Naive thymus-derived CD4-positive, alpha-beta T cell (primary cell): ENCODE results near the gene AK1. TPM values are rescaled to one million over a fixed set of nuclear protein-coding genes. Genes with fewer than 3 reads are reported as not detected.

Experiments used
- ATAC-seq: fragments of 150-1000 bp; cut with Tn5 transposase; 2 replicates; pipeline ENCODE4 v1.10.0; 2021; ENCODE audit warnings: mild to moderate bottlenecking, moderate library complexity
- CTCF ChIA-PET: fragments of 350-600 bp; sonication (Branson Sonifier 250); formaldehyde crosslinking; loops from one replicate; lab custom pipeline; 2021; ENCODE audit warnings: antibody characterized with exemption; lab: Charles Lee
- POLR2A ChIA-PET: fragments of 350-600 bp; sonication (Branson Sonifier 250); formaldehyde crosslinking; loops from one replicate; lab custom pipeline; 2021; ENCODE audit warnings: antibody characterized with exemption, inconsistent platforms; lab: Charles Lee
- DNase-seq, 9 donors: peaks; one replicate each; pipeline versions ENCODE4 v3.0.0 to v3.0.0-alpha.2; 2020 to 2022; ENCODE audit warnings: mixed read lengths in 1 of 9
- H3K27ac ChIP-seq: one replicate; pipeline ENCODE4 v1.7.0; 2013; ENCODE audit warnings: mild to moderate bottlenecking, low read depth, low read length, moderate library complexity
- H3K27me3 ChIP-seq, 2 donors: one replicate each; pipeline ENCODE4 v1.7.0; 2013; ENCODE audit warnings: low read length in 2 of 2, mild to moderate bottlenecking in 2 of 2, moderate library complexity in 2 of 2; ENCODE audit not compliant: control insufficient read depth in 2 of 2, insufficient read depth in 2 of 2
- H3K36me3 ChIP-seq, 3 experiments: 1 replicate in 2 of 3; 2 replicates in 1 of 3; pipeline ENCODE4 v1.7.0; 2013; ENCODE audit warnings: low read length in 3 of 3, mild to moderate bottlenecking in 3 of 3, moderate library complexity in 1 of 3; ENCODE audit not compliant: insufficient read depth in 3 of 3, control insufficient read depth in 2 of 3
- H3K4me1 ChIP-seq, 2 donors: one replicate each; pipeline ENCODE4 v1.7.0; 2013; ENCODE audit warnings: low read length in 2 of 2, mild to moderate bottlenecking in 2 of 2, moderate library complexity in 1 of 2; ENCODE audit not compliant: control insufficient read depth in 2 of 2, insufficient read depth in 2 of 2
- H3K4me3 ChIP-seq: 2 replicates; pipeline ENCODE4 v1.7.0; 2013; ENCODE audit warnings: mild to moderate bottlenecking, low read length
- H3K9me3 ChIP-seq, 3 experiments: 1 replicate in 2 of 3; 2 replicates in 1 of 3; pipeline ENCODE4 v1.7.0; 2013; ENCODE audit warnings: low read length in 3 of 3; ENCODE audit not compliant: control insufficient read depth in 2 of 3
- H3K27ac Mint-ChIP-seq, 9 donors: one replicate each; pipeline ENCODE4 v1.8.0; 2020 to 2022; ENCODE audit warnings: mixed read lengths in 9 of 9, mild to moderate bottlenecking in 8 of 9, moderate library complexity in 5 of 9, inconsistent platforms in 2 of 9
- H3K27me3 Mint-ChIP-seq, 5 donors: one replicate each; pipeline ENCODE4 v1.8.0; 2021 to 2022; ENCODE audit warnings: mixed read lengths in 5 of 5, mild to moderate bottlenecking in 1 of 5
- H3K36me3 Mint-ChIP-seq, 5 donors: one replicate each; pipeline ENCODE4 v1.8.0; 2020 to 2022; ENCODE audit warnings: mixed read lengths in 5 of 5, mild to moderate bottlenecking in 3 of 5, inconsistent platforms in 1 of 5
- H3K4me1 Mint-ChIP-seq, 7 donors: one replicate each; pipeline ENCODE4 v1.8.0; 2020 to 2022; ENCODE audit warnings: mixed read lengths in 7 of 7, mild to moderate bottlenecking in 3 of 7, inconsistent platforms in 1 of 7
- H3K4me3 Mint-ChIP-seq, 10 donors: one replicate each; pipeline ENCODE4 v1.8.0; 2020 to 2022; ENCODE audit warnings: mild to moderate bottlenecking in 10 of 10, mixed read lengths in 10 of 10, moderate library complexity in 6 of 10, inconsistent platforms in 2 of 10
- H3K9me3 Mint-ChIP-seq, 11 donors: one replicate each; pipeline ENCODE4 v1.8.0; 2020 to 2022; ENCODE audit warnings: mixed read lengths in 11 of 11, mild to moderate bottlenecking in 4 of 11, inconsistent platforms in 1 of 11, moderate library complexity in 1 of 11
- intact Hi-C, 2 donors: fragments of 100-400 bp; cut with micrococcal nuclease; formaldehyde crosslinking; loops; one replicate each; pipeline ENCODE4 v1.15.1; 2023
- polyA plus RNA-seq, 2 donors: library from polyadenylated mRNA; unstranded; fragments of 300-500 nt; fragmentation: Illumina TruSeq; gene quantifications; one replicate each; pipeline ENCODE4 v1.2.3, GENCODE V29; 2021
- total RNA-seq, 6 experiments: library from RNA in 5 of 6; stranded (reverse) in 5 of 6; gene quantifications; 1 replicate in 5 of 6; 2 replicates in 1 of 6; pipeline ENCODE4 v1.2.3 and lab custom pipeline; 2021 to 2026

AK1 gene
- total and polyA plus RNA-seq, 7 experiments from 2014 or later, result 0.09 to 64.9 (median 45.1) TPM

- H3K4me1 Mint-ChIP-seq, result peaks cover 25 to 55% (median 52%) of the 10 kb centered on the region in 7 donors
- Histone ChIP-seq H3K9me3 (no peaks in the 10 kb centered on the region), H3K27me3 (no peaks in the 10 kb centered on the region), H3K4me1 (peaks cover 35 to 37% of the 10 kb centered on the region in 2 donors), H3K27ac (peak overlapping the region; percentile 64), H3K4me3 (no peak overlapping the region), H3K36me3 (peaks cover 0 to 7% (median 0%) of the 10 kb centered on the region in 3 experiments)
- H3K9me3 Mint-ChIP-seq, result peaks cover 0 to 1% (median 0%) of the 10 kb centered on the region in 11 donors
- H3K36me3 Mint-ChIP-seq, result peaks cover 0 to 3% (median 0%) of the 10 kb centered on the region in 5 donors
- H3K4me3 Mint-ChIP-seq, result peak overlapping the region in 6 of 10 donors; percentile 29 to 75 (median 62)
- H3K27me3 Mint-ChIP-seq, result no peaks in the 10 kb centered on the region
- ATAC-seq (no peak), DNase-seq (no peak)
- intact Hi-C loops, result no loop called here
- peak overlapping the region; percentile 85 to 95 (median 92) for H3K27ac Mint-ChIP-seq
- POLR2A ChIA-PET, result interaction anchor here (0.6 to 3.2 kb wide), 9 partner anchors 10 to 129 kb away, joined by 3 to 15 read pairs (median 3); partner anchors contain the start of genes ENG, SH2D3C and TOR2A
- CTCF ChIA-PET, result interaction anchor here (0.6 to 0.7 kb wide), 2 partner anchors 28 to 274 kb away, joined by 3 to 4 read pairs; no protein-coding TSS in a partner anchor
Observed at GRCh38 chr9:127863191-127863621, 14.3 kb downstream of the AK1 start.

- Mint-ChIP-seq H3K27ac (peak overlapping the region; percentile 85 to 95 (median 92)), H3K4me1 (peaks cover 25 to 57% (median 52%) of the 10 kb centered on the region in 7 donors), H3K27me3 (no peaks in the 10 kb centered on the region), H3K36me3 (peaks cover 0 to 3% (median 0%) of the 10 kb centered on the region in 5 donors), H3K4me3 (peak overlapping the region; percentile 38 to 75 (median 54)), H3K9me3 (peaks cover 0 to 1% (median 0%) of the 10 kb centered on the region in 11 donors)
- Histone ChIP-seq H3K36me3 (no peaks in the 10 kb centered on the region), H3K27me3 (no peaks in the 10 kb centered on the region), H3K4me1 (peaks cover 35 to 41% of the 10 kb centered on the region in 2 donors), H3K4me3 (peak overlapping the region; percentile 14), H3K27ac (peak overlapping the region; percentile 64), H3K9me3 (no peaks in the 10 kb centered on the region)
- ATAC-seq (peak; percentile 84), DNase-seq (peak in 8 of 9 donors; percentile 12 to 50 (median 36))
- intact Hi-C loops, result no loop called here
- CTCF ChIA-PET, result interaction anchor here (0.6 to 0.7 kb wide), 3 partner anchors 27 to 273 kb away, joined by 3 to 4 read pairs (median 3); no protein-coding TSS in a partner anchor
- POLR2A ChIA-PET, result interaction anchor here (0.7 to 3.2 kb wide), 11 partner anchors 9 to 128 kb away, joined by 3 to 15 read pairs (median 3); partner anchors contain the start of genes ENG, SH2D3C and TOR2A
Observed at GRCh38 chr9:127862075-127863011, 15.1 kb downstream of the AK1 start.

- H3K27ac ChIP-seq, result no peak overlapping the region
- ChIA-PET CTCF (interaction anchor here (1.4 kb wide), 1 partner anchor 9 kb away, joined by 6 read pairs; no protein-coding TSS in a partner anchor), POLR2A (interaction anchor here (1.1 to 3.2 kb wide), 3 partner anchors 8 to 90 kb away, joined by 3 to 15 read pairs (median 6); partner anchors contain the start of gene ENG)
- H3K27me3 ChIP-seq, result no peaks in the 10 kb centered on the region
- Mint-ChIP-seq H3K27me3 (no peaks in the 10 kb centered on the region), H3K27ac (peak overlapping the region in 6 of 9 donors; percentile 60 to 95 (median 88)), H3K4me3 (no peak overlapping the region), H3K9me3 (peaks cover 0 to 1% (median 0%) of the 10 kb centered on the region in 11 donors), H3K36me3 (peaks cover 0 to 1% (median 0%) of the 10 kb centered on the region in 5 donors), H3K4me1 (peaks cover 26 to 59% (median 48%) of the 10 kb centered on the region in 7 donors)
- no peak overlapping the region for H3K4me3 ChIP-seq
- no peak for ATAC-seq
- intact Hi-C loops, result no loop called here
- H3K4me1 ChIP-seq, result peaks cover 33 to 44% of the 10 kb centered on the region in 2 donors
- DNase-seq, result no peak
- no peaks in the 10 kb centered on the region for H3K36me3 ChIP-seq
- H3K9me3 ChIP-seq, result no peaks in the 10 kb centered on the region
Observed at GRCh38 chr9:127860779-127861178, 16.7 kb downstream of the AK1 start.

- H3K36me3 Mint-ChIP-seq, result no peaks in the 10 kb centered on the region
- no peaks in the 10 kb centered on the region for H3K27me3 ChIP-seq
- no peaks in the 10 kb centered on the region for H3K36me3 ChIP-seq
- H3K27ac ChIP-seq, result no peak overlapping the region
- intact Hi-C loops, result no loop called here
- peaks cover 0 to 1% (median 0%) of the 10 kb centered on the region in 11 donors for H3K9me3 Mint-ChIP-seq
- no peak for DNase-seq
- H3K4me3 Mint-ChIP-seq, result no peak overlapping the region
- peaks cover 25 to 59% (median 46%) of the 10 kb centered on the region in 7 donors for H3K4me1 Mint-ChIP-seq
- H3K27ac Mint-ChIP-seq, result peak overlapping the region in 4 of 9 donors; percentile 68 to 95 (median 93)
- ChIA-PET POLR2A (interaction anchor here (1.7 kb wide), 1 partner anchor 75 kb away, joined by 6 read pairs; no protein-coding TSS in a partner anchor), CTCF (interaction anchor here (1.4 kb wide), 1 partner anchor 9 kb away, joined by 6 read pairs; no protein-coding TSS in a partner anchor)
- no peaks in the 10 kb centered on the region for H3K27me3 Mint-ChIP-seq
- no peak for ATAC-seq
- peaks cover 31 to 44% of the 10 kb centered on the region in 2 donors for H3K4me1 ChIP-seq
- H3K4me3 ChIP-seq, result no peak overlapping the region
- no peaks in the 10 kb centered on the region for H3K9me3 ChIP-seq
Observed at GRCh38 chr9:127860260-127860659, 17.2 kb downstream of the AK1 start.

GRCh38 chr9:127858041-127858512, 19.4 kb downstream of the AK1 start:
- no peak overlapping the region for H3K4me3 ChIP-seq
- no peaks in the 10 kb centered on the region for H3K9me3 ChIP-seq
- peaks cover 24 to 62% (median 44%) of the 10 kb centered on the region in 7 donors for H3K4me1 Mint-ChIP-seq
- no peaks in the 10 kb centered on the region for H3K27me3 Mint-ChIP-seq
- no peaks in the 10 kb centered on the region for H3K27me3 ChIP-seq
- DNase-seq (no peak), ATAC-seq (no peak)
- no peaks in the 10 kb centered on the region for H3K36me3 Mint-ChIP-seq
- peaks cover 29 to 45% of the 10 kb centered on the region in 2 donors for H3K4me1 ChIP-seq
- H3K27ac ChIP-seq, result no peak overlapping the region
- H3K9me3 Mint-ChIP-seq, result no peaks in the 10 kb centered on the region
- POLR2A ChIA-PET, result no interaction called here
- CTCF ChIA-PET, result no interaction called here
- intact Hi-C loops, result no loop called here
- no peaks in the 10 kb centered on the region for H3K36me3 ChIP-seq
- peak overlapping the region in 1 of 10 donors; percentile 19 for H3K4me3 Mint-ChIP-seq
- H3K27ac Mint-ChIP-seq, result peak overlapping the region in 3 of 9 donors; percentile 18 to 47 (median 25)

GRCh38 chr9:127857278-127857677, 20.2 kb downstream of the AK1 start:
- POLR2A ChIA-PET, result interaction anchor here (0.9 kb wide), 1 partner anchor 58 kb away, joined by 3 read pairs; no protein-coding TSS in a partner anchor
- H3K4me3 ChIP-seq, result no peak overlapping the region
- no peak for ATAC-seq
- H3K4me1 ChIP-seq, result peaks cover 22 to 44% of the 10 kb centered on the region in 2 donors
- no peaks in the 10 kb centered on the region for H3K9me3 ChIP-seq
- Mint-ChIP-seq H3K4me3 (no peak overlapping the region), H3K27me3 (no peaks in the 10 kb centered on the region), H3K36me3 (peaks cover 0 to under 1% (median 0%) of the 10 kb centered on the region in 5 donors), H3K4me1 (peaks cover 24 to 61% (median 41%) of the 10 kb centered on the region in 7 donors), H3K9me3 (no peaks in the 10 kb centered on the region), H3K27ac (no peak overlapping the region)
- no peaks in the 10 kb centered on the region for H3K36me3 ChIP-seq
- no peak overlapping the region for H3K27ac ChIP-seq
- DNase-seq, result no peak
- CTCF ChIA-PET, result no interaction called here
- H3K27me3 ChIP-seq, result no peaks in the 10 kb centered on the region
- intact Hi-C loops, result no loop called here
